Measurements from ENCODE around the gene BYSL. TPM values are rescaled to one million over a fixed set of nuclear protein-coding genes. Genes with fewer than 3 reads are reported as not detected.
A peak's percentile ranks its signal among the peaks of the same experiment; 100 is the strongest.

The BYSL gene
- total RNA-seq, 2 experiments from 2014 or later, result 36.1 to 54.5 TPM

DNA sequence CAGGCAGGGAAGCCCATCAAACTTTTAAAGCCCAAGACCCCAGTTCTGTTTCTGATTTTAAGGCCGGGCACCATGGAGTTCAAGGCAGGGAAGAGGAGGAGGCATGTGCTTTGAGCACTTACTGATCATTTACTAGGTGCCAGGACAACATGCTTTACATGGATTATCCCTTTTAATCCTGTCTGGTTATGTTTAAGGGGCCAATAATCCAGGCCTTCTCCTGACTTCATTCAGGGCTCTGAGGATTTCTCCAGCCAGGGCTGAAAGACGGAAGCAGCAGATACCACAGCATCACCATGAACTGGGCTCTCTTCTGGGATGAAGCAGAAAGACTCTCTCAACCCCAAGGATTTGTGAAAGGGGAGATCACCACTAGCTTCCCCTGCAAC is 16.2 kb downstream of the BYSL start:
- Histone ChIP-seq H3K9me2 (ENCODE audit: insufficient read depth, low read length) (no peaks in the 10 kb centered on the region), H3K4me1 (ENCODE audit: insufficient read depth, low read length, poor library complexity, severe bottlenecking) (peaks cover 71% of the 10 kb centered on the region), H2AFZ (ENCODE audit: low read length) (no peak overlapping the region), H3K27ac (ENCODE audit: low read depth, low read length, poor library complexity, severe bottlenecking) (peak overlapping the region; percentile 82), H3K9me3 (ENCODE audit: low read length) (no peaks in the 10 kb centered on the region), H3K4me2 (ENCODE audit: low read length) (peak overlapping the region; percentile 93), H4K20me1 (ENCODE audit: insufficient read depth, low read length) (peaks cover 35% of the 10 kb centered on the region), H3K36me3 (ENCODE audit: insufficient read depth, low read length) (peaks cover 90% of the 10 kb centered on the region), H3K79me2 (ENCODE audit: insufficient read depth, low read depth, low read length) (peaks cover 82% of the 10 kb centered on the region), H3K4me3 (ENCODE audit: low read depth, low read length, poor library complexity, severe bottlenecking) (peak overlapping the region; percentile 93)
- BruUV-seq (replicated peaks), result no TSS peak
- ChIA-PET CTCF (ENCODE audit: unreplicated experiment) (interaction anchor here (2.3 kb wide), 1 partner anchor 16 kb away, joined by 10 read pairs; the partner anchor contains the start of genes BYSL and MED20), POLR2A (interaction anchor here (0.6 to 3.2 kb wide), 6 partner anchors 16 to 103 kb away, joined by 3 to 15 read pairs (median 4); partner anchors contain the start of genes BYSL and MED20)
- no peak for DNase-seq (ENCODE audit: low spot score)
- no peak for TF ChIP-seq EZH2phosphoT487 (IDR thresholded peaks at IDR 0.05; ENCODE audit: borderline replicate concordance, low read depth, low read length)
- TF ChIP-seq, protein P1, sequence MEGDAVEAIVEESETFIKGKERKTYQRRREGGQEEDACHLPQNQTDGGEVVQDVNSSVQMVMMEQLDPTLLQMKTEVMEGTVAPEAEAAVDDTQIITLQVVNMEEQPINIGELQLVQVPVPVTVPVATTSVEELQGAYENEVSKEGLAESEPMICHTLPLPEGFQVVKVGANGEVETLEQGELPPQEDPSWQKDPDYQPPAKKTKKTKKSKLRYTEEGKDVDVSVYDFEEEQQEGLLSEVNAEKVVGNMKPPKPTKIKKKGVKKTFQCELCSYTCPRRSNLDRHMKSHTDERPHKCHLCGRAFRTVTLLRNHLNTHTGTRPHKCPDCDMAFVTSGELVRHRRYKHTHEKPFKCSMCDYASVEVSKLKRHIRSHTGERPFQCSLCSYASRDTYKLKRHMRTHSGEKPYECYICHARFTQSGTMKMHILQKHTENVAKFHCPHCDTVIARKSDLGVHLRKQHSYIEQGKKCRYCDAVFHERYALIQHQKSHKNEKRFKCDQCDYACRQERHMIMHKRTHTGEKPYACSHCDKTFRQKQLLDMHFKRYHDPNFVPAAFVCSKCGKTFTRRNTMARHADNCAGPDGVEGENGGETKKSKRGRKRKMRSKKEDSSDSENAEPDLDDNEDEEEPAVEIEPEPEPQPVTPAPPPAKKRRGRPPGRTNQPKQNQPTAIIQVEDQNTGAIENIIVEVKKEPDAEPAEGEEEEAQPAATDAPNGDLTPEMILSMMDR (conservative IDR thresholded peaks at IDR 0.05; ENCODE audit: low read length), result no peak
- intact Hi-C loops (cut with micrococcal nuclease; ENCODE audit: unreplicated experiment), result loop anchor here (2.0 kb wide), 1 partner anchor 91 kb away; no protein-coding TSS in a partner anchor

DNA sequence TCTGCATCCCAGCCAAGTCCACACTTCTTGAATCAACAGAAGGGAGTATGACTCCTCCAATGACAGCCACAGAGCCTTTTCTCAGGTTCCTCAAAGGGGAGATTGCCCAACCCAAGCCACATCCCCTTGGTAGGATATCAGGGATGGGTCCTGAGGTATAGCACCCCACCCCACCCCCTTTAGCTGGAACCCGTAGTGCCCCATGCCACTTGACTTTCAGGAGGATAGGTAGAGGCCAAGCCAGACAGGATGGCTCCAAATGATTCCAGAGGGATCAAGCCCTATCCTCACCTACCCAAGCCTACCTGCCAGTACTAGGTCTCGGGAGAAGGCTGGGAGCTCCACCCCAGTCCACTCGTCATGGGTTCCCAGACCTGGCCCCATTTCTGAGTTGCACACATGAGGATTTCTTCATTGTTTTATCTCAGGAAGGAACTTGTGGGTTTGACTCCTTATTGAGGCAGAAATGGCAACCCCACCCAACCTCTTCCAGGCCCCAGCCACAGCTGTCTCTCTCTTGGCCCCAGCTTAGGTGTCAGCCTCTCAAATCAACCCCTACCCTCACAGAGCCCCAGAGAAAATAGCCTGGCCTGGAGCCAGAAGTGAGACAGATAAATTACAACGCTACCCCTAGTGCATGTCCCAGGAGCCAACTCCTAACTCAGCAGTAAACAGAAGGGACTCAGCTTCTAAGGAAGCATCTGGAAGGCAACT is 16.7 kb downstream of the BYSL start:
- Histone ChIP-seq H3K79me2 (ENCODE audit: insufficient read depth, low read depth, low read length) (peaks cover 87% of the 10 kb centered on the region), H3K4me1 (ENCODE audit: insufficient read depth, low read length, poor library complexity, severe bottlenecking) (peaks cover 77% of the 10 kb centered on the region), H3K4me2 (ENCODE audit: low read length) (peak overlapping the region; percentile 93), H3K4me3 (ENCODE audit: low read depth, low read length, poor library complexity, severe bottlenecking) (peak overlapping the region; percentile 93), H3K9me2 (ENCODE audit: insufficient read depth, low read length) (no peaks in the 10 kb centered on the region), H3K36me3 (ENCODE audit: insufficient read depth, low read length) (peaks cover 84% of the 10 kb centered on the region), H2AFZ (ENCODE audit: low read length) (no peak overlapping the region), H3K27ac (ENCODE audit: low read depth, low read length, poor library complexity, severe bottlenecking) (peak overlapping the region; percentile 82), H4K20me1 (ENCODE audit: insufficient read depth, low read length) (peaks cover 35% of the 10 kb centered on the region), H3K9me3 (ENCODE audit: low read length) (no peaks in the 10 kb centered on the region)
- intact Hi-C loops (cut with micrococcal nuclease; ENCODE audit: unreplicated experiment), result loop anchor here (2.0 kb wide), 1 partner anchor 91 kb away; no protein-coding TSS in a partner anchor
- TF ChIP-seq EZH2phosphoT487 (IDR thresholded peaks at IDR 0.05; ENCODE audit: borderline replicate concordance, low read depth, low read length), result no peak
- TF ChIP-seq, protein P1 (conservative IDR thresholded peaks at IDR 0.05; ENCODE audit: low read length), result no peak
- BruUV-seq (replicated peaks), result no TSS peak
- POLR2A ChIA-PET, result interaction anchor here (1.0 to 3.2 kb wide), 10 partner anchors 9 to 112 kb away, joined by 3 to 19 read pairs (median 6); partner anchors contain the start of genes BYSL, MED20, TAF8 and USP49
- peak; percentile 40 for DNase-seq (ENCODE audit: low spot score)
- CTCF ChIA-PET (ENCODE audit: unreplicated experiment), result interaction anchor here (1.1 to 2.5 kb wide), 6 partner anchors 17 to 152 kb away, joined by 3 to 10 read pairs (median 5); partner anchors contain the start of genes BYSL and MED20
